Fibroblast of villous mesenchyme (primary cell): ENCODE results near the gene GSG1L. TPM values are rescaled to one million over a fixed set of nuclear protein-coding genes. Genes with fewer than 3 reads are reported as not detected.

ENCODE experiments used
- DNase-seq: peaks from one replicate; pipeline ENCODE4 v3.0.0-alpha.2; 2010; ENCODE audit warnings: low read depth
- H3K4me3 ChIP-seq: 2 replicates; pipeline ENCODE4 v1.5.1; 2011; ENCODE audit warnings: low read depth, mild to moderate bottlenecking, low read length
- CTCF ChIP-seq: IDR thresholded peaks from 2 replicates; pipeline ENCODE4 v1.5.1; 2012; ENCODE audit warnings: low read depth, mild to moderate bottlenecking, low read length; ENCODE audit not compliant: insufficient read depth
- total RNA-seq: library from RNA; depleted of rRNA; stranded (reverse); fragments of >200 nt; gene quantifications from 2 replicates; pipeline ENCODE4 v1.2.3, GENCODE V29; 2012

Gene GSG1L
- total RNA-seq, 1 donor, result not detected

- no peak overlapping the region for H3K4me3 ChIP-seq
- peak; percentile 76 for DNase-seq
- TF ChIP-seq CTCF, result peak; percentile 53
Measured at GRCh38 chr16:27867122-27868110, 196.1 kb downstream of the GSG1L start.

DNA sequence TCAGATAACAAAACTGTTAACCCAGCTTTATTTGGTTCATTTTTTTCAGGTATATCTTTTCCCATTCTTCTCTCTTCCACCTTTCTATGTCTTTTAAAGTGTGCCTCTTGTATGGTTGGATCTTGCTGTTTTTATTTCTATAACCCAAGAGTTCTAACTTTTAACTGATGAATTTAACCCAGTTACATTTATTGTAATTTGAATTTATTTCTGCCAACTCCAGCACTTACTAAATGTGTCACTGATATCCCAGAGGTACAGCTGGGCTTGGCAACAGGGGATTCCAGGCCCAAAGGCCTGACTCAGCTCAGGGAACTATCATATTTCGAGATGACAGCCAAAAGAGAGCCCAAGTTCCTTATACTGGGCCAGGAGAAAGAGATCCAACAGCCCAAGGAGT lies 200.1 kb downstream of the GSG1L start:
- no peak for DNase-seq
- H3K4me3 ChIP-seq, result no peak overlapping the region
- TF ChIP-seq CTCF, result no peak

DNA sequence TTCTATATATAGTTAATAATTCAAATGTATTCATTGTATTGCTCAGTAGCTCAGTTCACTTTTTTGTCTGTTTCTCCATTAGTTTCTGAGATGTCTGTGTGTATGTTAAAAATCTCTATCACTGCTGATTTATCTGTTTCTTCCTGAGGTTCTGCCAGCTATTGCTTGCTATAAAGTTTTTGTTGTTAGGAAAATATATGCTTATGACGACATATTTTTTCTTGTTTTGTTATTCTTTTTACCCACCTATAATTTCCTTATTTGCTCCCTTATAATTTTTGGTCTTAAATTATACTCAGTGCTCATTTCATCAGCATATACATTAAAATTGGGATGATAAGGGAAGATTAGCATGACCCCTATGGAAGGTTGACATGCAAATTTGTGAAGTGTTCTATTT lies 200.6 kb downstream of the GSG1L start:
- no peak for TF ChIP-seq CTCF
- no peak overlapping the region for H3K4me3 ChIP-seq
- no peak for DNase-seq

GRCh38 chr16:27860091-27860490 lies 203.4 kb downstream of the GSG1L start:
- no peak for TF ChIP-seq CTCF
- H3K4me3 ChIP-seq, result no peak overlapping the region

GRCh38 chr16:27859020-27859419 lies 204.5 kb downstream of the GSG1L start:
- TF ChIP-seq CTCF, result no peak
- H3K4me3 ChIP-seq, result no peak overlapping the region
- no peak for DNase-seq

More at GRCh38 chr16:27860091-27860490, 203.4 kb downstream of the GSG1L start:
- no peak for DNase-seq

- DNase-seq, result no peak
- TF ChIP-seq CTCF, result no peak
- H3K4me3 ChIP-seq, result no peak overlapping the region
Measured at GRCh38 chr16:27853651-27854050, 209.9 kb downstream of the GSG1L start.
